ENCODE results near the gene PTPRD. TPM values are rescaled to one million over a fixed set of nuclear protein-coding genes. Genes with fewer than 3 reads are reported as not detected.

PTPRD gene
- total RNA-seq, 1 donor = 11.5 TPM

- no peak overlapping the region for H3K4me3 ChIP-seq (ENCODE audit: low read depth, low read length)
- TF ChIP-seq CTCF (IDR thresholded peaks at IDR 0.05; ENCODE audit: insufficient read depth, low read length) = no peak
- no peak for DNase-seq (ENCODE audit: low read depth)
Observed at GRCh38 chr9:9498846-9499245, 1114.0 kb downstream of the PTPRD start.

GRCh38 chr9:9498128-9498527 lies 1114.7 kb downstream of the PTPRD start:
- H3K4me3 ChIP-seq (ENCODE audit: low read depth, low read length) = no peak overlapping the region
- DNase-seq (ENCODE audit: low read depth) = no peak
- TF ChIP-seq CTCF (IDR thresholded peaks at IDR 0.05; ENCODE audit: insufficient read depth, low read length) = no peak

- H3K4me3 ChIP-seq (ENCODE audit: low read depth, low read length) = no peak overlapping the region
- TF ChIP-seq CTCF (IDR thresholded peaks at IDR 0.05; ENCODE audit: insufficient read depth, low read length) = no peak
Observed at GRCh38 chr9:9494336-9494735, 1118.5 kb downstream of the PTPRD start.

DNA sequence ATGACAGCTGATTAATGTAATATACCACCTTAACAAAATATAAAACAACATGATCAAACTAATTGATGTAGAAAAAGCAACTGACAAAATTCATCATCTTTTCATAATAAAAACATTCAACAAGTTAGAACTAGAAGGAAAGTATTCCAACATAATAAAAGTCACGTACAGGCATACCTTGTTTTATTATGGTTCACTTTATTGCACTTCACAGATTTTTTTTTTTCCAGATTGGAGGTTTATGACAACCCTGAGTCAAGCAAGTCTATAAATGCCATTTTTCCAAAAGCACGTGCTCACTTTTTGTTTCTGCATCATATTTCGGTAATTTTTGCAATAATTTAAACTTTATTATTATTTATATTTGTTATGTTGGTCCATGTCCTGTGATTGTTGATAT lies 1120.3 kb downstream of the PTPRD start:
- no peak for DNase-seq (ENCODE audit: low read depth)
- no peak for TF ChIP-seq CTCF (IDR thresholded peaks at IDR 0.05; ENCODE audit: insufficient read depth, low read length)
- H3K4me3 ChIP-seq (ENCODE audit: low read depth, low read length) = no peak overlapping the region

More at GRCh38 chr9:9494336-9494735, 1118.5 kb downstream of the PTPRD start:
- no peak for DNase-seq (ENCODE audit: low read depth)

- no peak for TF ChIP-seq CTCF (IDR thresholded peaks at IDR 0.05; ENCODE audit: insufficient read depth, low read length)
- no peak for DNase-seq (ENCODE audit: low read depth)
- no peak overlapping the region for H3K4me3 ChIP-seq (ENCODE audit: low read depth, low read length)
Observed at GRCh38 chr9:9489183-9489582, 1123.6 kb downstream of the PTPRD start.

GRCh38 chr9:9483175-9483574 lies 1129.6 kb downstream of the PTPRD start:
- no peak overlapping the region for H3K4me3 ChIP-seq (ENCODE audit: low read depth, low read length)
- TF ChIP-seq CTCF (IDR thresholded peaks at IDR 0.05; ENCODE audit: insufficient read depth, low read length) = no peak
- no peak for DNase-seq (ENCODE audit: low read depth)

GRCh38 chr9:9478741-9479140 lies 1134.1 kb downstream of the PTPRD start:
- DNase-seq (ENCODE audit: low read depth) = no peak
- H3K4me3 ChIP-seq (ENCODE audit: low read depth, low read length) = no peak overlapping the region
- no peak for TF ChIP-seq CTCF (IDR thresholded peaks at IDR 0.05; ENCODE audit: insufficient read depth, low read length)
